ENCODE results near the gene ATP6V1G2.

The ATP6V1G2 gene

DNA sequence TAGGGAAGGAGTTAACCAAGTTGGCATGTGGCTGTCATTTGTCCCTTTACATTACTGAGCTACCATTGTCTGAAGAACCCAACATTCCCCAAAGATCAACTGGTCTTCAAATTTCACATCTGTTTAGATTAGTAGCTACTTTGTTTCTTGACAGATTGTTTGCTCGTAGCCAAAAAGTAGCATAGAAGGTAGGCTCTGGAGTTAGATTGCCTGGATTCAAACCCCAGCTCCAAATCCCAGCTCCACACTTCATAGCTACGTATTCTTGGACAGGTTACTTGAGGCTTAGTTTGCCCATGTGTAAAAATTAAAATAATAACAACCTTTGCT is 2.1 kb upstream of the ATP6V1G2 start:
- in situ Hi-C loops (cut with MboI; ENCODE audit: low sequenced_read_pairs), result no loop called here

GRCh38 chr6:31547727-31548543 is 1.5 kb upstream of the ATP6V1G2 start:
- in situ Hi-C loops (cut with MboI; ENCODE audit: low sequenced_read_pairs), result no loop called here

DNA sequence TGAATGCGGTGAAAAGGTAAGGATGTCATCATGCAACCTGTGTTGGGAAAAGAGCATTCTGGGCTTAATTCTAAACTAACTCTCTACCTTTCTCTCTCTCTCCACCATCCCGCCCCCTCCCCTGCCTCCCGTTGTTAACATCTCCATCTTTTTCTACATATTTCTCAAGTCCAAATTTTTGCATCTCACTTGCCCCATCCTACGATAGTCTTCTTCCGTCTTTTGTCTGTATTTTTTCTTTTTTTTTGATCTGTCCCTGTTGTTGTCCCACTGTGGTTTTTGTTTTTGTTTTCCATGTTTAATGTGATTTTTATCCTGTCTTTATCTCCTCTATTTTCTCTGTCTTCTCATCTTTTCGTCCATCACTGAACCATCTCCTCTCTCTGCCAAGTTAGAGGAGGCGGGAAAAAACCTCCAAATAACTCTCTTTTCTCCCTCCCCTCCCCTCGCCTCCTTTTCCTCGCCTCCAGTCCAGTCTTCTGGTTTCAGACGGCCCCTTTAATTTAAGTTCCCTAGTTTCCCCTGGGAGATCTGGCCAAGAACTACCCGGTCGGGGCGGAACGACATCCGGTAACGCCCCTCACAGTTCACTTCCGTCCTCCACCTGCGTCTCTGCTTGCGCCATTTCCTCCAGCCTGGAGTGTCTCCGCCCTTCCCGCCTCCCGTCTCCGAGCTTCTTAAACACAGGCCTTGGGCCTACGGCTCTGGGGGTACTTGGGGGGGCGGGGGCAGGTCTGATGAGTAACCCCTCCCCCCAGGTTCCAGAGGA is 734 bp upstream of the ATP6V1G2 start, which contains the start of gene NFKBIL1:
NFKBIL1 (plus strand) TSS at position 651 of the 769 bp plus-strand sequence; CDS start at position 738, 87 bp downstream.
- in situ Hi-C loops (cut with MboI; ENCODE audit: low sequenced_read_pairs), result no loop called here

DNA sequence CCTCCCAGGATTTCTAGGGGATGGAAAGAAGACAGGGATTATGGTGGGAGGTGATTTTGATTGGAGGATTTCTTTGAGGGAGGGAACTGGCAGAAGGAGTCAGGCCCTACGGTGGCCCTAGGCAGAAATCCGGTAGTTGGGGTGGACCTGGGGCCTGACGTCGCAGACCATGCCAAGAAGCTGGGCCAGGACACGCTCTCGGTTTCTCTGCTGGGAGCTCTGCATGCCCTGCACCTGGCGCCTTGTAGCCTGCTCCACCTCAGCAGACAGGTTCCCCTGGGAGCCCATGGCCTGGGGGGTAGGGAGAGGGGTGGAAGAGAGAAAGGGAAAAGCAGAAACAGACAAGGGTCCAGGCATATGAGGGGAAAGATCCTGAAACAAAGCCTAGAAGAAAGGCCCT is 1.1 kb downstream of the ATP6V1G2 start:
- in situ Hi-C loops (cut with MboI; ENCODE audit: low sequenced_read_pairs), result no loop called here

GRCh38 chr6:31544676-31545075 is 1.7 kb downstream of the ATP6V1G2 start:
- in situ Hi-C loops (cut with MboI; ENCODE audit: low sequenced_read_pairs), result no loop called here

DNA sequence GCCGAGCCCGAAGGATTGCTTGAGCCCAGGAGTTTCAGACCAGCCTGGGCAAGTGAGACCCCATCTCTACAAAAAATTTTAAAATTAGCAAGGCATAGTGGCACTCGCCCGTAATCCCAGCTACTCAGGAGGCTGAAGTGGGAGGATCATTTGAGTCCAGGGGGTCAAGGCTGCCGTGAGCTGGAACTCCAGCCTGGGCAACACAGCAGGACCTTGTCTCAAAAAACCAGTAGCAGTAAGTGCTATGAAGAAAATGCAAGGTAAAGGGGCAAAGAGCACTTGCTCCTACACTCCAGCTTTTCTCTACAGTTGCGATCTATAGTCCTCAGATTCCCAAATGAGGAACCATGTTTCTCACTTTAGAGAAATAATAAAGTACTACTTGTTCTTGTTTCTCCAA is 2.8 kb downstream of the ATP6V1G2 start:
- in situ Hi-C loops (cut with MboI; ENCODE audit: low sequenced_read_pairs), result no loop called here

GRCh38 chr6:31541658-31542521 is 4.5 kb downstream of the ATP6V1G2 start, which contains the start of gene DDX39B:
Gene DDX39B (minus strand): TSS chr6:31542003. CDS start chr6:31540532, 1,471 bp downstream.
- in situ Hi-C loops (cut with MboI; ENCODE audit: low sequenced_read_pairs), result no loop called here

DNA sequence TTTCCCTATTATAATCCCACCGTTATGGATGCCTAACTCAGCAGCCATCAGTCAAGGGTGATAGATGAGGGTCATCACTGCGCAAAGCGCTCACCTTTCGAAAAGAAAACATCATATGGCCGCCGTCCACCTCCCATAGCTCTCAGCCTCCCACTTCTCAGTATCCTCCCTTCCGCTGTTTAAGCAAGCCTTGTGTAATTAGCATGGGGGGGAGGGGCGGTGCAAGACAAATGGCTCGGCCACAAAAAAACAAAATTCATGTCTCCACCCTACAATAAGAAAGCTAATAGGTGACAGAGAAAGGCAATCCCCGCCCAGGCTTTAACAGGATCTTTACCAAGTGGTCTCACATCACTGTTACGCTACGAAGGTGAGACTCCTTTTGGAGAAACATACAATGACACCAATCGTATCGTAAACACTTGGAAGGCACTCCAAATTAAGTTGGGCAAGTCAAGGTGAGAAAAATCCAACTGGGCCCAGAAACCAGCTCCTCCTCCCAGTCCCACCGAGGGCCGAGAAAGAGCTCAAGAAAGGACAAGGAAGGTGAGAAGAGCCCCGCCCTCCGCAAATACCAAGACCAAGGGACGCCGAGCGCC is 5.2 kb downstream of the ATP6V1G2 start:
- in situ Hi-C loops (cut with MboI; ENCODE audit: low sequenced_read_pairs), result no loop called here

DNA sequence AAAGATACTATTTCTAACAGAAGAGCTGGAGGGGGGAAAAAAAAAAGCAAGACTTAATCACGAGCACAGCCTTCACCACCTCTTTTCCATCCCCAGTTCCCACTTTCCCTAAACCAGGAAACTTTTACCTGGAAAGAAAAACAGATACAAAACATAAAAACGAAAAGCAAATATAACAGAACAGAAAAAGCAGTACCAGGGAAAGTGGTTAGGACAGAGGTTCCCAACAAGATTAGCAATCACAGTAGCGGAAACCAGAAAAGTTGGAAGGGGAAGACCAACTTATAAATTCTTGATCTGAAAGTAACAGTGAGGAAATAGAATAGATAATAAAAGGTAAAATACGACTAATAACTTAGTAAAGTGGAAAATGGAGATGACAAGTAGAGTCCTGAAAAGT is 5.8 kb downstream of the ATP6V1G2 start:
- in situ Hi-C loops (cut with MboI; ENCODE audit: low sequenced_read_pairs), result no loop called here

GRCh38 chr6:31538805-31539400 is 7.5 kb downstream of the ATP6V1G2 start:
- in situ Hi-C loops (cut with MboI; ENCODE audit: low sequenced_read_pairs), result no loop called here

DNA sequence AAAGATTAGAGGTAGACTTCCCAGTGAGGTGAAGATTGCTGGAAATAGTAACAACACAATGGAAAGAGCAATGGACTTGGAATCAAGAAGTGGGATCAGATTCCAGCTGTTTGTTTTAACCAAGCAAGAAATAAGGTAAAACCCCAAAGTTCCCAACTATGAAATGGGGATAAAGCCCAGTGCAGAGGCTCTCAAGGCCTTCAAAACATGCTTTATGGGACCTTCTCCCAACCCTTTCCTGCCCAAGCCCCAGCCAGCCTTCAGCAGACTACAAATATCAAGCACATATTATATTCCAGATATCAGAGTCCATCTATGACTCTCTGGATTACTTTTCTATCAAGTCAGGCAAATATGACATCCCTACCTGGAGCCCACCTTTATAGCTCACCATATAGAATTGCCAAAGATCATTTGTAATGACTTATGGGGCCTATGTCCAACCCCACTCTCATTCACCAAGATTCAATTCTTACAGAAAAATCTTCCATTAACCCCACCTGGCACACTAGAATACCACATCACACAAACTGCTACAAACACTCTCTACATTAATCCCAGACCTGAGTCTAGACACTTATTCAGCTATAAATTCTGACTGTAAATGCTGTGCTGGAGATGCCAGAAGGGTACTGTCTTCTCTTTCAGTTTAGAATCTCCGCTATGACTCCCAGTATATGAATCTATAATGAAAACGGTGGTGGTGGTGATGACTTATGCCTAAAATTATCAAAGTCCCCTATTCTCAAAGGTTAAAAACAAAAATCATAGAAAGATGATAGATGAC is 10.7 kb downstream of the ATP6V1G2 start:
- in situ Hi-C loops (cut with MboI; ENCODE audit: low sequenced_read_pairs), result no loop called here

DNA sequence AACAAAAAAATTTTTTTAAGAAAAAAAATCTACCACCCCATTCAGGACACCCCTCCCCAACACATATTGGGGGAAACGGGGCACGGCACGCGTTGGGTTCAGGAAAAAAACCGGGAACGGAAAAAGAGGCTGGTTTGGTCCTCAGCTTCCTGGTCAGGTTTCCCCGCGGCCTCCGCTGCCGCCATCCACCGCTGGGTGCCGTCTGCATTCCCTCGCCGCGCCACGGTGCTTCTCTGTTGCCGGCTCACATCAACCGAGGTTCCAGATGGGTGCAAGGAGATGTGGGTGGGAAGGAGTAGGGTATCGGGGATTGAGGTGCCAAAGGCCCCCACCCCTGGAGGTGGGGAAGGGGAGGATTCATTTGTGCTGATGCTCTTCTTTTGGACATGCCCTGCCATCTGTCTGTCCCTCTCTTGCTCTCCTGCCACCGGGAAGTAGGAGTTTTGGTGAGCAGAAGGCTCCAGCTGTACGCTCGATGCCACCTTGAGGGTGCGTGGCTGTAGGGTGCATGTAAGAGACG is 11.8 kb downstream of the ATP6V1G2 start:
- in situ Hi-C loops (cut with MboI; ENCODE audit: low sequenced_read_pairs), result no loop called here

DNA sequence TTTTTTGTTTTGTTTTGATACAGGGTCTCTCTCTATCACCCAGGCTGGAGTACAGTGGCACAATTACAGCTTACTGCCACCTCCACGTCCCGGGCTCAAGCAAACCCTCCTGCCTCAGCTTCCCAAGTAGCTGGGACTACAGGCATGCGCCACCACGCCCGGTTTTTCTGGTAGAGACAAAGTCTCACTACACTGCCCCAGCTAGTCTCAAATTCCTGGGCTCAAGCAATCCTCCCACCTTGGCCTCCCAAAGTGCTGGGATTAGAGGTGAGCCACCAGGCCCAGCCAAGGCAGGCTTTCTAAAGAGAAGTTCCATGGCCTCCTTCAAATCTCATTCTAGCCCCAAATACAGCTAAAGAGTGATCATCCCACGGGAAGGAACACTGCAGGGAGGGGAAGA is 12.4 kb downstream of the ATP6V1G2 start:
- in situ Hi-C loops (cut with MboI; ENCODE audit: low sequenced_read_pairs), result no loop called here

DNA sequence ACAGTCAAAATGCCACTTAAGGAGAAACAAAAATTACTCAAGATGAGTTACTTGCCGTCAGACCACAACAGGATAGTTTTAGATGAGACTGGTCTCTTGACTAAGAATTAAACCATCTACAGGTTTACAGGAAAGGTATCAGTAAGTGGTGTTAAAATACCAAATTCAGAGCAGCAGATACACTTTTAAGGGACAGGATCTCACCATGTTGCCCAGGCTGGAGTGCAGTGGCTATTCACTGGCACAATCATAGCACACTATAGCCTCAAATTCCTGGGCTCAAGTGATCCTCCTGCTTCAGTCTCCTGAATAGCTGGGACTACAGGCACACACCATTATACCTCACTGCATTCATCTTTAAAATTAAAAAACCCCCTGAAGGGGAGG is 13.0 kb downstream of the ATP6V1G2 start:
- in situ Hi-C loops (cut with MboI; ENCODE audit: low sequenced_read_pairs), result no loop called here

GRCh38 chr6:31532644-31533454 is 13.6 kb downstream of the ATP6V1G2 start:
- in situ Hi-C loops (cut with MboI; ENCODE audit: low sequenced_read_pairs), result no loop called here

- in situ Hi-C loops (cut with MboI; ENCODE audit: low sequenced_read_pairs), result no loop called here
These were observed 14.4 kb downstream of the ATP6V1G2 start for GRCh38 chr6:31531771-31532643.

- in situ Hi-C loops (cut with MboI; ENCODE audit: low sequenced_read_pairs), result no loop called here
These were observed 15.2 kb downstream of the ATP6V1G2 start for GRCh38 chr6:31531162-31531561.

DNA sequence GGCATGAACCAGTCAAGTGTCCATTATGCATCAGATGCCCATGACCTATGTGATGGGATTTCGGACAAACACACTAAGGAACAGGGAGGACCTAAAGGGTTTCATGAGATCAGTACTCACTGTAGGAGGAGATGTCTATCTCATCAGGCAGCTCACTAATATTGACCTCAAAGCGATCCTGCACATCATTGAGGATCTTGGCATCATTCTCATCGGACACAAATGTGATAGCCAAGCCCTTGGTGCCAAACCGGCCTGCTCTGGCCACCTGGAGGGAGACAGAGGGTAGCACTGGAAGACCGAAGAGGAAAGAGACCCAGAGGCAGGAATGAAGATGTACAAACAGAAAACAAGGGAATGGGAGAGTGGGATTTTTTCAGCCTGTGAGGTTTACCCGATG is 15.7 kb downstream of the ATP6V1G2 start:
- in situ Hi-C loops (cut with MboI; ENCODE audit: low sequenced_read_pairs), result no loop called here
